Cardiac muscle cell (in vitro differentiated cells and primary cell): ENCODE data around the gene TUBE1. TPM values are rescaled to one million over a fixed set of nuclear protein-coding genes. Genes with fewer than 3 reads are reported as not detected.

ENCODE experiments used
- DNase-seq, 2 donors: peaks; one replicate each; pipeline versions ENCODE4 v3.0.0 to v3.0.0-alpha.2; 2010 to 2017; ENCODE audit warnings: low read depth in 1 of 2, low spot score in 1 of 2
- H3K27ac ChIP-seq: fragments of 200-600 bp; sonication (generic); 2 replicates; pipeline ENCODE4 v1.5.1; 2016
- H3K27me3 ChIP-seq: fragments of 200-600 bp; sonication (generic); 2 replicates; pipeline ENCODE4 v1.6.0; 2016; ENCODE audit warnings: control low read depth
- H3K36me3 ChIP-seq: fragments of 200-600 bp; sonication (generic); 2 replicates; pipeline ENCODE4 v1.5.1; 2016; ENCODE audit warnings: control low read depth
- H3K4me1 ChIP-seq: fragments of 200-600 bp; sonication (generic); 2 replicates; pipeline ENCODE4 v1.8.1; 2017; ENCODE audit warnings: low read depth, mild to moderate bottlenecking, mixed run types
- H3K4me3 ChIP-seq: fragments of 200-600 bp; sonication (generic); 2 replicates; pipeline ENCODE4 v1.5.1; 2016; ENCODE audit warnings: mild to moderate bottlenecking
- H3K9me3 ChIP-seq: fragments of 200-600 bp; sonication (generic); 2 replicates; pipeline ENCODE4 v1.5.1; 2017; ENCODE audit warnings: low read depth, mild to moderate bottlenecking, control low read depth
- CTCF ChIP-seq: IDR thresholded peaks from 2 replicates; pipeline ENCODE4 v1.5.1; 2012; ENCODE audit warnings: low read depth, mild to moderate bottlenecking, low read length
- polyA plus RNA-seq: library from polyadenylated mRNA; unstranded; fragments of >200 nt; fragmentation: Nextera tagmentation; extraction: Ambion mirVana; gene quantifications from 2 replicates; pipeline ENCODE4 v1.2.1, GENCODE V29; 2016
- total RNA-seq: library from RNA; depleted of rRNA; stranded (reverse); fragments of >200 nt; gene quantifications from 2 replicates; pipeline ENCODE4 v1.2.3, GENCODE V29; 2016

Gene TUBE1
- total and polyA plus RNA-seq, 2 experiments from 2014 or later: 22.5 to 42.8 TPM

- no peaks in the 10 kb centered on the region for H3K4me1 ChIP-seq
- no peaks in the 10 kb centered on the region for H3K36me3 ChIP-seq
- H3K27ac ChIP-seq: no peak overlapping the region
- DNase-seq: peak in 1 of 2 donors; percentile 85
- no peaks in the 10 kb centered on the region for H3K9me3 ChIP-seq
- H3K27me3 ChIP-seq: no peaks in the 10 kb centered on the region
- no peak overlapping the region for H3K4me3 ChIP-seq
- TF ChIP-seq CTCF: no peak
Observed at GRCh38 chr6:112044856-112045255, 42.4 kb downstream of the TUBE1 start.

- no peaks in the 10 kb centered on the region for H3K36me3 ChIP-seq
- H3K27me3 ChIP-seq: no peaks in the 10 kb centered on the region
- no peak for TF ChIP-seq CTCF
- H3K4me1 ChIP-seq: no peaks in the 10 kb centered on the region
- no peak overlapping the region for H3K27ac ChIP-seq
- H3K9me3 ChIP-seq: no peaks in the 10 kb centered on the region
- no peak overlapping the region for H3K4me3 ChIP-seq
- no peak for DNase-seq
Observed at GRCh38 chr6:112044196-112044595, 43.1 kb downstream of the TUBE1 start.

DNA sequence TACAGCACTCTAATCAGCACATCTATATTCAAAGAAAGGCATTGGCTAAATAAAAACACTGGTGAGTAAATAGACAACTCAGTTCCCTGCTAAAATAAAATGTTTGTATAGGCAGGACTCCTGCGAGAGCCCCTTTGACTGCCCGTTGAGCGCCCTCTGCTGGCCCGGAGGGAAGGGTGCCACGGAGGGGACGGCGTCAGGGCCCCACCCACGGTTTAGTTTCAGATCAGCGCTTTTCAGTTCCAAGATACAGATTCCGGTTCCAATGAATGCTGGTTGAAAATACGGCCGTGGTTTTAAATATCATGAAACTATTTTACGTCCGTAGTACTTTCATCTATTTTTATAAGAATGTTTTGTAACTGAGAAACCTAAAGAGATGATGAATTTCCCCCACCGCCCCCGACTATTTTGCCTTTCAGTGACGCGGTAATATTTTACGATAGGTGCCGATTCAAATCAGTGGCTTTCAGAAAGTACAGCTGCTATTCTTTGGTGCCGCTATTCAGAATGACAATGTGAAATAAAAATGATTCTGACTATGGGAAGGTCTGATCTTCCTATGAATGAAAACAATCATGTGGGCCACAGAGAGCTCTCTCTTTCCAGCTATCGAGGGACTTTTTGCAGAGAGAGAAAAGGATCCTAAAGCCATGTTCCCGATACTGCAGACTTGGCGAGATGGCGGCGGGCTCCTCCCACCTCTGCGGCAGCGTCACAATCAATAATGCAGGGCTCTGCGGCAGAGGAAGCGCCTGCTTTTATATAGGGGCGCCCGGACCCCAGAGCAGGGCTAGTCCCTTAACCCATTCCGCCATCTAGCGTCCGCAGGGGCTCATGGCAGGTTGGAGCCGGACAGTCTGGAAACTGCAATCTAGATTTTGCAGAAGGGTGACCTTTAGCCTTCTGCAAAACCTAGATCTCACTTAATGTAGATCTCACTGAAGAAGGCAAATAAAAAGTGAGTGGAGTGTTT lies 44.0 kb downstream of the TUBE1 start:
- DNase-seq: peak; percentile 94
- Histone ChIP-seq H3K27ac (peak overlapping the region; percentile 25), H3K27me3 (no peaks in the 10 kb centered on the region), H3K36me3 (no peaks in the 10 kb centered on the region), H3K4me1 (no peaks in the 10 kb centered on the region), H3K4me3 (peak overlapping the region; percentile 52), H3K9me3 (no peaks in the 10 kb centered on the region)
- peak; percentile 97 for TF ChIP-seq CTCF

- TF ChIP-seq CTCF: no peak
- no peak for DNase-seq
- Histone ChIP-seq H3K27me3 (no peaks in the 10 kb centered on the region), H3K9me3 (no peaks in the 10 kb centered on the region), H3K4me1 (no peaks in the 10 kb centered on the region), H3K36me3 (no peaks in the 10 kb centered on the region), H3K27ac (no peak overlapping the region), H3K4me3 (no peak overlapping the region)
Observed at GRCh38 chr6:112041535-112041934, 45.7 kb downstream of the TUBE1 start.

GRCh38 chr6:112040956-112041355 lies 46.3 kb downstream of the TUBE1 start:
- no peaks in the 10 kb centered on the region for H3K4me1 ChIP-seq

More at GRCh38 chr6:112040956-112041355, 46.3 kb downstream of the TUBE1 start:
- Histone ChIP-seq H3K9me3 (no peaks in the 10 kb centered on the region), H3K27ac (no peak overlapping the region), H3K27me3 (no peaks in the 10 kb centered on the region), H3K4me3 (no peak overlapping the region), H3K36me3 (no peaks in the 10 kb centered on the region)
- no peak for DNase-seq
- no peak for TF ChIP-seq CTCF
